Measurements from ENCODE around the gene TPK1.
"Not testable (repeated sequence)": the region's sequence is repeated elsewhere in the genome, so short reads cannot be mapped to it uniquely, and the experiment has no call there.

Gene TPK1

DNA sequence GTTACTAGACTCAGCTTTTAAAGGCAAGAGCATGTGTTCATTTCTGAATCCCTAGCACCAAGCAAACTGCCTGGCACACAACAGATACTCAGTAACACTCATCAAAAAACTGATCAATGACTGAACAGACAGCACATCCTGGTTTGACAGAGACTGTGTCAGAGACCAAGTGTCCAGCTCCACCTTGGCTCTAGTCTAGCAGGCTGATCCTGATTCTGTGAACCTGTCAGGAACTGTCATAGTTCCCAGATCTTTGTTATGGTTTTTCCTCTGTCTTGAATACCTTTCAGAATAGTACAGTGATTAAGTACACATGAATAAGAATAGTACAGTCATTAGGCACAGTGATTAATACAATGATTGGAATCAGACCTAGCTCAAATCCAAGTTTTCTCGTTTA lies 53.0 kb downstream of the TPK1 start:
- intact Hi-C loops (cut with DNase I): no loop called here

GRCh38 chr7:144780071-144780608 lies 55.7 kb downstream of the TPK1 start:
- intact Hi-C loops (cut with DNase I): no loop called here
- no peak for DNase-seq

More for the DNA sequence above, 53.0 kb downstream of the TPK1 start:
- DNase-seq: no peak

GRCh38 chr7:144777889-144778288 lies 58.0 kb downstream of the TPK1 start:
- DNase-seq: not testable (repeated sequence)

GRCh38 chr7:144777005-144777839 lies 58.6 kb downstream of the TPK1 start:
- DNase-seq: no peak
- intact Hi-C loops (cut with DNase I): no loop called here

More at GRCh38 chr7:144777889-144778288, 58.0 kb downstream of the TPK1 start:
- intact Hi-C loops (cut with DNase I): not testable (repeated sequence)

GRCh38 chr7:144776447-144776846 lies 59.4 kb downstream of the TPK1 start:
- intact Hi-C loops (cut with DNase I): no loop called here
- DNase-seq: no peak

DNA sequence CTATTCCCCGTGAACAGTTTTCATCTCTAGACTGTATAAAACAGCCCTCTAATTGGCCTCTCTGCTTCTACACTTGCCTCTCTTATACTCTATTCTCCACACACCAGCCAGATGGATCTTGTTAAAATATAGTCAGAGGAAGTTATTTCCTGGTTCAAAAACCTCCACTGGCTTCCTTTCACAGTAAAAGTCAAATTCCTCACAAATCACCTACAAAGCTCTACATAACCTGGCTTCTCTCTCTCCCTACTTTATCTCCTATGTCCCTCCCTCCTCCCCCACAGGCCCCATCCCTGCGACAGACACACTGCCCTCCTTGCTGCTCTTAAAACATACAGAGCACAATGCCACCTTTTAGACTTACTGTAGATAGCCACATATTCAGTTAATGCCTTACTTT lies 60.1 kb downstream of the TPK1 start:
- intact Hi-C loops (cut with DNase I): no loop called here
- DNase-seq: no peak

DNA sequence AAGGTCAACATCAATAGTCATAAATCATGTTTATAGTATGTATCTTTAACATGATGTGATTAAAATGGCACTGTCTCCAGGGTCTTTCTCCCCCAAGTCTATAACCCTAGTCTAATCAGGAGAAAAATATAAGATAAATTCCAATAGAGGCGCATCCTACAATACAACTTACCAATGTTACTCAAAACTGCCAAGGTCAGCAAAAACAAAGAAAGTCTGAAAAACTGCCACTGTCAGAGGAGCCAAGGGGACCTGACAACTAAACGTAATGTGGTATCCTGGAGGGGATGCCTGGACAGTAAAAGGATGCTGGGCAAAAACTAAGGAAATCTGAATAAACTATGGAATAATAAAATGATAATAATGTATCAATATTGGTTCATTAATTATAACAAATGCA lies 63.9 kb downstream of the TPK1 start:
- no peak for DNase-seq
- intact Hi-C loops (cut with DNase I): no loop called here

- intact Hi-C loops (cut with DNase I): no loop called here
- DNase-seq: no peak
These were observed 64.7 kb downstream of the TPK1 start for GRCh38 chr7:144771174-144771573.

GRCh38 chr7:144769352-144769751 lies 66.5 kb downstream of the TPK1 start:
- intact Hi-C loops (cut with DNase I): no loop called here
- no peak for DNase-seq

- intact Hi-C loops (cut with DNase I): no loop called here
- DNase-seq: no peak
These were observed 67.2 kb downstream of the TPK1 start for GRCh38 chr7:144768633-144769032.

DNA sequence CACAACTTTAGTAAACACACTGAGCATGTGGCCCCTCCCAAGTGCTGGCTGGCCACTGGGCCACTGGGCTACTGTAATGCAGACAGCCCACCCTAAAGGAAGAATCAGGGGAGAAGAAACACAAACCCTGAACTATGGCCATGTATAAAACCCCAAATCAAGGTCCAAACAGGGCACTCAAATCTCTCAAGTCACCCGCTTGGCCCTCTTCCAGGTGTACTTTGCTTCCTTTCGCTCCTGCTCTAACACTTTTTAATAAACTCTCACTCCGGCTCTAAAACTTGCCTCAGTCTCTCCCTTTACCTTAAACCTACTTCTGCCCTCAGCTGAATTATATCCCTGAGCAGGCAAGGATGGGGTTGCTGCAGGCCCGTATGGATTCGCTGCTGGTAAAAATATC lies 72.6 kb downstream of the TPK1 start:
- DNase-seq: no peak
- intact Hi-C loops (cut with DNase I): no loop called here

DNA sequence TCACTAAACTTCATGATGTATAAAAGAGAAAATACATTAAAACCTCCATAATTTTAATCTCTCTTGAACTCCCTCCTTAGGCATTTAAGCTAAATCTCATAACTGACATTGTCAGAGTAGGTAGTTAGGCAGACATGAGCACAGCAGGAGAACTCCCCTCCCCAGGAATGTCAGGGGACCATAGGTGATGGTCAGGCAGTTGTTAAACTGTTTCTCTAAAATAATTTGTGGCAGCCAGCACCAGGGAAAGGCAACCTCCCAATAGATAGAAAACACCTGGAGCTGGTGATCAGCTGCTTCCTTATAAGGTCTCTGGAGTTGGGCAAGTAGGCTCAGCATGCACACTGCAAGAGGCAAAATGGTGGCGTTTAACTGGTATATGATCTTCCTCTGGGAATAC lies 73.0 kb downstream of the TPK1 start:
- intact Hi-C loops (cut with DNase I): no loop called here
- DNase-seq: no peak

- DNase-seq: no peak
- intact Hi-C loops (cut with DNase I): no loop called here
These were observed 74.4 kb downstream of the TPK1 start for GRCh38 chr7:144761493-144761892.

- intact Hi-C loops (cut with DNase I): no loop called here
- DNase-seq: no peak
These were observed 76.2 kb downstream of the TPK1 start for GRCh38 chr7:144759653-144760052.

GRCh38 chr7:144747936-144748335 lies 87.9 kb downstream of the TPK1 start:
- intact Hi-C loops (cut with DNase I): no loop called here
- DNase-seq: no peak

- DNase-seq: no peak
These were observed 97.0 kb downstream of the TPK1 start for GRCh38 chr7:144738708-144739314.

GRCh38 chr7:144738146-144738545 lies 97.7 kb downstream of the TPK1 start:
- intact Hi-C loops (cut with DNase I): no loop called here
- DNase-seq: no peak

More at GRCh38 chr7:144738708-144739314, 97.0 kb downstream of the TPK1 start:
- intact Hi-C loops (cut with DNase I): no loop called here

GRCh38 chr7:144736880-144737493 lies 98.9 kb downstream of the TPK1 start:
- DNase-seq: no peak
- intact Hi-C loops (cut with DNase I): no loop called here

DNA sequence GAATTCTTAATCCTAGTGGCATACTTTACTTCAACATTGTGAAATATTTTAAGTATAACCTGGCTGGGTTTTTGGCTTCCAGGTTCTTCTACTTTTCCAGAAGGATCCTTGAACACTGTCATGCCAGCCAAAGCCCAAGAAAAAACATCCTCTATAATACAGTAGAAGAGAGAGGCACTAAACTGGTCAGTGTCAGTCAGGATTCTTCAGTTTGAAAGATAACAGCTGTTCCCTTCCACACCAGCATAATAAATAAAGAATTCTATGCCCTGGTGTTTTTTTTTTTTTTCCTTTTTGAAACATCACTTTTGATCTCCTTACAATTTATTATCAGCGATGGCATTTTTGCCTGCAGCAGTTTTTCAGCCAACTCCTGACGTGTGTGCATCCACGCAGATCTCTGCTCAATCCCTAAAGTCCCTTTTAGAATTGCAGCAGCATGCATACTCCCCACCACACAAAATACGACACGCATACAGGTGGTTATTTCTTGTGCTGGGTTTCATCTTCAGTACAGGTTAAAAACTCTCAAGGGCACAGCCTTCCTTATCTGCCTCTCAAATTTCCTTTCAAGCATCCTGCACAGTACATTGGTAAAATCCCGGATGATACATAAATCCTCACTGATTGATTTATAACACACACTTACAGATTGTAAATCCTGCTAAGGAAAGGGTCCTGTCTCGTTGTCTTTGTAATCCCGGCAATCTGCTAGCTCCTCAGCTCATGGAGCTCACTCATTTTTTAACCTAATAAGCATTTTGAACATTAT lies 100.2 kb downstream of the TPK1 start:
- intact Hi-C loops (cut with DNase I): no loop called here
- no peak for DNase-seq

DNA sequence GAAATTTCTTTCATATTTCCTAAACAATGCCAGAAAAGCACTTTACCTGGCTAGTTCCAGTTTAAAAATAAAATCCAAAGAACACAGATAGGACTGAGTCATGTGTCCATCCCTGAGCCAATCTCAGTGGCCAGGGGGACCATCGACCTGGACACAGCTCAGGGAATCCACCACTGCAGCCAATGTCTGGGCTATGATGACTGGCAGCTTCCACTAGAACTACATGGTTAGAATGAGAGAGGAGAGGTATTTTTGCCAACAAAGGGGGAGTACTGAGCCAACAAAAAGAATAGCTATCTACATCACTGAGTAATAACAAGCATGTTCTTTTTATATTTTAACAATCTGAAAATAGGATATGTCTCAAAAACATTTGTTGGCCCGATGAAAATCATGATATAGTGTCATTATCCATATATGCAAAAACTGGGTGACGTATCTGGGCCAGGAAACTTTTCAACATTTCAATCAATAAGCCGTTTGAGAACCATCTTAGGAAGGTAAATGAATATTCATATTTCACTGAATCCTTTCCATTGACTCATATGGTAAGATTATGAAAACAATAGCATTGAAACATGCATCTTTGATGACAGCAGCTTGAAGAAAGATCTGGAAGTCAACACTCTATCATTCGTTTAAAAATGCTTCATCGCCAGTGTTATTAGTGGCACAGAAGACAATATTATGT lies 104.0 kb downstream of the TPK1 start:
- intact Hi-C loops (cut with DNase I): no loop called here
- DNase-seq: no peak
